HepG2 (cell line): Measurements from ENCODE around the gene CCNI2. TPM values are rescaled to one million over a fixed set of nuclear protein-coding genes. Genes with fewer than 3 reads are reported as not detected.

Experiments
- ATAC-seq: fragments of 200-7000 bp; cut with Tn5 transposase; 3 replicates; pipeline ENCODE4 v1.9.1; 2020; ENCODE audit warnings: mild to moderate bottlenecking, moderate library complexity
- BruUV-seq: library from RNA; stranded (reverse); fragments of 400-500 nt; replicated peaks from 2 replicates; lab custom pipeline; 2021; lab: Mats Ljungman, UMichigan
- CTCF ChIA-PET: fragments of 300-600 bp; formaldehyde crosslinking; extraction: SDS; loops from one replicate; lab custom pipeline; 2021; ENCODE audit warnings: low total read pairs, inconsistent platforms, low intra/inter-chr PET ratio; lab: Yijun Ruan, JAX
- POLR2A ChIA-PET: fragments of 350-600 bp; sonication (Branson Sonifier 250); formaldehyde crosslinking; loops from one replicate; lab custom pipeline; 2020; ENCODE audit warnings: antibody characterized with exemption, inconsistent platforms; lab: Yijun Ruan, JAX
- DNase-seq: peaks from one replicate; pipeline ENCODE4 v3.0.0-alpha.2; 2015; ENCODE audit warnings: low spot score
- FAIRE-seq: peaks from 3 replicates; lab custom pipeline; 2011; peaks lifted over from hg19 to GRCh38; lab: Jason Lieb, UNC
- H2AFZ ChIP-seq: one replicate; pipeline ENCODE4 v1.6.1; 2011; ENCODE audit warnings: low read length, inconsistent platforms
- H3K27ac ChIP-seq: fragments of 300-600 bp; 3 replicates; pipeline ENCODE4 v1.8.0; 2011; ENCODE audit warnings: mixed run types, mild to moderate bottlenecking, mixed read lengths, low read length, inconsistent platforms; ENCODE audit not compliant: insufficient read depth; ENCODE audit errors: extremely low read length
- H3K27me3 ChIP-seq, 2 experiments: fragments of 200-600 bp in 1 of 2; 2 replicates in 1 of 2; 3 replicates in 1 of 2; pipeline versions ENCODE4 v1.6.0 to v1.8.0; 2011; ENCODE audit warnings: low read length in 2 of 2, mild to moderate bottlenecking in 2 of 2, moderate library complexity in 2 of 2, inconsistent platforms in 1 of 2; ENCODE audit not compliant: insufficient read depth in 2 of 2, control insufficient read depth in 1 of 2
- H3K36me3 ChIP-seq, 2 experiments: fragments of 200-600 bp in 1 of 2; replicated peaks in 1 of 2; 2 replicates in 1 of 2; 3 replicates in 1 of 2; pipeline versions ENCODE4 v1.5.1 to v1.8.0; 2011; ENCODE audit warnings: low read length in 2 of 2, inconsistent platforms in 1 of 2; ENCODE audit not compliant: insufficient read depth in 2 of 2, control insufficient read depth in 1 of 2
- H3K4me1 ChIP-seq: 2 replicates; pipeline ENCODE4 v1.5.1; 2012; ENCODE audit warnings: low read length, inconsistent platforms; ENCODE audit not compliant: insufficient read depth
- H3K4me2 ChIP-seq: 2 replicates; pipeline ENCODE4 v1.6.0; 2011; ENCODE audit warnings: low read depth, low read length, inconsistent platforms
- H3K4me3 ChIP-seq, 3 experiments: fragments of 200-600 bp in 1 of 3; sonication (generic), shearing (Covaris generic) in 1 of 3; replicated peaks in 1 of 3; 2 replicates each; pipeline ENCODE4 v1.5.1; 2011 to 2016; ENCODE audit warnings: low read length in 3 of 3, inconsistent platforms in 2 of 3, low read depth in 2 of 3, mild to moderate bottlenecking in 2 of 3, control low read depth in 1 of 3, mixed read lengths in 1 of 3; ENCODE audit not compliant: insufficient read depth in 1 of 3
- H3K79me2 ChIP-seq: one replicate; pipeline ENCODE4 v1.6.1; 2011; ENCODE audit warnings: low read length, inconsistent platforms; ENCODE audit not compliant: insufficient read depth
- H3K9ac ChIP-seq: 2 replicates; pipeline ENCODE4 v1.6.0; 2011; ENCODE audit warnings: mild to moderate bottlenecking, low read depth, low read length, inconsistent platforms; ENCODE audit not compliant: insufficient read depth
- H3K9me3 ChIP-seq: 2 replicates; pipeline ENCODE4 v1.5.1; 2012; ENCODE audit warnings: mild to moderate bottlenecking, low read length
- H4K20me1 ChIP-seq: 2 replicates; pipeline ENCODE4 v1.6.0; 2011; ENCODE audit warnings: inconsistent platforms, mild to moderate bottlenecking, low read length, moderate library complexity; ENCODE audit not compliant: insufficient read depth
- NFE2L1 ChIP-seq: sonication (generic); formaldehyde crosslinking; IDR thresholded peaks from 2 replicates; pipeline ENCODE4 v1.4.0; 2020; ENCODE audit warnings: missing genetic modification reagents, mild to moderate bottlenecking, borderline replicate concordance
- REPIN1 ChIP-seq: sonication (generic); formaldehyde crosslinking; IDR thresholded peaks from 2 replicates; pipeline ENCODE4 v1.8.0; 2022; ENCODE audit warnings: missing genetic modification reagents, low read depth, mild to moderate bottlenecking, borderline replicate concordance
- SATB2 ChIP-seq: sonication (generic); formaldehyde crosslinking; IDR thresholded peaks from 2 replicates; pipeline ENCODE4 v1.5.0; 2020; ENCODE audit warnings: missing genetic modification reagents
- ZMYM2 ChIP-seq: sonication (generic); formaldehyde crosslinking; IDR thresholded peaks from 2 replicates; pipeline ENCODE4 v1.8.0; 2022; ENCODE audit warnings: mild to moderate bottlenecking, missing genetic modification reagents
- ZNF879 ChIP-seq: sonication (generic); formaldehyde crosslinking; IDR thresholded peaks from 2 replicates; pipeline ENCODE4 v1.8.1; 2023; ENCODE audit warnings: missing genetic modification reagents
- WGBS: methylation state at CpG from one replicate; pipeline ENCODE4 v1.1.6; 2017; ENCODE audit warnings: low lambda C conversion rate; 5-methylcytosine and 5-hydroxymethylcytosine counted together
- in situ Hi-C: cut with HindIII; loops from 2 replicates; pipeline ENCODE4 v1.10.0; 2017; ENCODE audit warnings: low pct_unique_long_range_greater_than_20kb; ENCODE audit not compliant: extremely low pct_ligation_motif_present
- intact Hi-C: fragments of 100-400 bp; cut with micrococcal nuclease; formaldehyde crosslinking; loops from one replicate; pipeline ENCODE4 v1.10.0; 2022; ENCODE audit not compliant: unreplicated experiment
- polyA plus RNA-seq, 8 experiments: library from polyadenylated mRNA; depleted of rRNA in 3 of 8; stranded (reverse) in 7 of 8; unstranded in 1 of 8; fragments of >200 nt; fragmentation: Illumina TruSeq in 4 of 8; extraction: Trizol in 4 of 8; gene quantifications; 2 replicates each; pipeline versions ENCODE4 v1.2.1 to v1.2.3, GENCODE V29; 2011 to 2016; ENCODE audit warnings: low read depth in 4 of 8, missing spikeins in 1 of 8, mixed read lengths in 1 of 8; ENCODE audit not compliant: insufficient read depth in 1 of 8
- total RNA-seq, 5 experiments: library from RNA; depleted of rRNA; stranded (reverse); fragments of >200 nt; fragmentation: Illumina TruSeq; extraction: Trizol; gene quantifications; 2 replicates each; pipeline ENCODE4 v1.2.3, GENCODE V29; 2016; ENCODE audit warnings: low read depth in 1 of 5
- TF ChIP-seq, protein P1 (sequence below): sonication (generic); formaldehyde crosslinking; IDR thresholded peaks from 2 replicates; pipeline ENCODE4 v1.4.0; 2020; ENCODE audit warnings: missing genetic modification reagents, mild to moderate bottlenecking, borderline replicate concordance
- TF ChIP-seq, protein P2 (sequence below): sonication (generic); formaldehyde crosslinking; IDR thresholded peaks from 2 replicates; pipeline ENCODE4 v1.5.1; 2020; ENCODE audit warnings: missing genetic modification reagents, mild to moderate bottlenecking, borderline replicate concordance

CCNI2 gene
- total and polyA plus RNA-seq, 2 of the 13 experiments (the other 11 are each of a cell fraction or from before 2014, with no cell fraction given) = not detected

DNA sequence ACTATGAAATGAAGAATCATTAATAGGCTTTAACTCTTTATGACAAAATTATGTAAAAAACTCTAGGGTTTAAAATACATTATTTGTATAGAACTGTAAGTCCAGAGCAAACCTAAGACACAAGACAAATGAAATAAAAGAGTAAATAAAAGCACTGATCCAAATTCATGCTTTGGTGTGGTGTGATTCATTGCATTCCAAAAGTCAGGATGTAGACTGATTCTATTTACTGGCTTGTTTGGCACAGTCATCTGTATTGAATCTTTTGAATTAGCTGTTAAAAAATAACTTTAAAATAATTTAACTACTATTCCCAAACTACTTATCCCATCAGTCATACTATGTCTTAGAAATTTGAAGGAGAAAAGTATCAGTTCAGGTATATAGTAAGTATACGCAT is 42.4 kb upstream of the CCNI2 start:
- Histone ChIP-seq H3K79me2 (no peaks in the 10 kb centered on the region), H3K27ac (no peak overlapping the region), H4K20me1 (no peaks in the 10 kb centered on the region), H3K27me3 (no peaks in the 10 kb centered on the region), H3K36me3 (peaks cover 0 to 9% of the 10 kb centered on the region in 2 experiments; a peak in 2 of 5 replicates), H2AFZ (no peak overlapping the region), H3K9ac (no peak overlapping the region), H3K4me3 (no peak overlapping the region), H3K4me1 (no peaks in the 10 kb centered on the region), H3K4me2 (no peak overlapping the region), H3K9me3 (no peaks in the 10 kb centered on the region)
- no peak for ATAC-seq
- in situ Hi-C loops = no loop called here
- no peak for TF ChIP-seq ZMYM2 (CRISPR knock-in tag)
- TF ChIP-seq SATB2 (CRISPR knock-in tag) = no peak
- TF ChIP-seq, protein P1, sequence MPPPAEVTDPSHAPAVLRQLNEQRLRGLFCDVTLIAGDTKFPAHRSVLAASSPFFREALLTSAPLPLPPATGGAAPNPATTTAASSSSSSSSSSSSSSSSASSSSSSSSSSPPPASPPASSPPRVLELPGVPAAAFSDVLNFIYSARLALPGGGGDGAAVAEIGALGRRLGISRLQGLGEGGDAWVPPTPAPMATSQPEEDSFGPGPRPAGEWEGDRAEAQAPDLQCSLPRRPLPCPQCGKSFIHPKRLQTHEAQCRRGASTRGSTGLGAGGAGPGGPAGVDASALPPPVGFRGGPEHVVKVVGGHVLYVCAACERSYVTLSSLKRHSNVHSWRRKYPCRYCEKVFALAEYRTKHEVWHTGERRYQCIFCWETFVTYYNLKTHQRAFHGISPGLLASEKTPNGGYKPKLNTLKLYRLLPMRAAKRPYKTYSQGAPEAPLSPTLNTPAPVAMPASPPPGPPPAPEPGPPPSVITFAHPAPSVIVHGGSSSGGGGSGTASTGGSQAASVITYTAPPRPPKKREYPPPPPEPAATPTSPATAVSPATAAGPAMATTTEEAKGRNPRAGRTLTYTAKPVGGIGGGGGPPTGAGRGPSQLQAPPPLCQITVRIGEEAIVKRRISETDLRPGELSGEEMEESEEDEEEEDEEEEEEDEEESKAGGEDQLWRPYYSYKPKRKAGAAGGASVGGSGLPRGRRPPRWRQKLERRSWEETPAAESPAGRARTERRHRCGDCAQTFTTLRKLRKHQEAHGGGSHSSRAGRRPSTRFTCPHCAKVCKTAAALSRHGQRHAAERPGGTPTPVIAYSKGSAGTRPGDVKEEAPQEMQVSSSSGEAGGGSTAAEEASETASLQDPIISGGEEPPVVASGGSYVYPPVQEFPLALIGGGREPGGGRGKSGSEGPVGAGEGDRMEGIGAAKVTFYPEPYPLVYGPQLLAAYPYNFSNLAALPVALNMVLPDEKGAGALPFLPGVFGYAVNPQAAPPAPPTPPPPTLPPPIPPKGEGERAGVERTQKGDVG (CRISPR knock-in tag) = no peak
- TF ChIP-seq NFE2L1 = no peak
- TF ChIP-seq ZNF879 (CRISPR knock-in tag) = no peak
- TF ChIP-seq REPIN1 (CRISPR knock-in tag) = no peak
- TF ChIP-seq, protein P2, sequence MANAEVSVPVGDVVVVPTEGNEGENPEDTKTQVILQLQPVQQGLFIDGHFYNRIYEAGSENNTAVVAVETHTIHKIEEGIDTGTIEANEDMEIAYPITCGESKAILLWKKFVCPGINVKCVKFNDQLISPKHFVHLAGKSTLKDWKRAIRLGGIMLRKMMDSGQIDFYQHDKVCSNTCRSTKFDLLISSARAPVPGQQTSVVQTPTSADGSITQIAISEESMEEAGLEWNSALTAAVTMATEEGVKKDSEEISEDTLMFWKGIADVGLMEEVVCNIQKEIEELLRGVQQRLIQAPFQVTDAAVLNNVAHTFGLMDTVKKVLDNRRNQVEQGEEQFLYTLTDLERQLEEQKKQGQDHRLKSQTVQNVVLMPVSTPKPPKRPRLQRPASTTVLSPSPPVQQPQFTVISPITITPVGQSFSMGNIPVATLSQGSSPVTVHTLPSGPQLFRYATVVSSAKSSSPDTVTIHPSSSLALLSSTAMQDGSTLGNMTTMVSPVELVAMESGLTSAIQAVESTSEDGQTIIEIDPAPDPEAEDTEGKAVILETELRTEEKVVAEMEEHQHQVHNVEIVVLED (CRISPR knock-in tag) = no peak
- DNase-seq = no peak
- ChIA-PET POLR2A (no interaction called here), CTCF (no interaction called here)
- WGBS = 93% methylated on average over 1 of the region's 1 CpG
- intact Hi-C loops = no loop called here
- FAIRE-seq = no peak
- no TSS peak for BruUV-seq
